Measurements from ENCODE around the gene EML6. TPM values are rescaled to one million over a fixed set of nuclear protein-coding genes. Genes with fewer than 3 reads are reported as not detected.

The EML6 gene
- total RNA-seq, 2 experiments from 2014 or later = 0.95 to 1.8 TPM

DNA sequence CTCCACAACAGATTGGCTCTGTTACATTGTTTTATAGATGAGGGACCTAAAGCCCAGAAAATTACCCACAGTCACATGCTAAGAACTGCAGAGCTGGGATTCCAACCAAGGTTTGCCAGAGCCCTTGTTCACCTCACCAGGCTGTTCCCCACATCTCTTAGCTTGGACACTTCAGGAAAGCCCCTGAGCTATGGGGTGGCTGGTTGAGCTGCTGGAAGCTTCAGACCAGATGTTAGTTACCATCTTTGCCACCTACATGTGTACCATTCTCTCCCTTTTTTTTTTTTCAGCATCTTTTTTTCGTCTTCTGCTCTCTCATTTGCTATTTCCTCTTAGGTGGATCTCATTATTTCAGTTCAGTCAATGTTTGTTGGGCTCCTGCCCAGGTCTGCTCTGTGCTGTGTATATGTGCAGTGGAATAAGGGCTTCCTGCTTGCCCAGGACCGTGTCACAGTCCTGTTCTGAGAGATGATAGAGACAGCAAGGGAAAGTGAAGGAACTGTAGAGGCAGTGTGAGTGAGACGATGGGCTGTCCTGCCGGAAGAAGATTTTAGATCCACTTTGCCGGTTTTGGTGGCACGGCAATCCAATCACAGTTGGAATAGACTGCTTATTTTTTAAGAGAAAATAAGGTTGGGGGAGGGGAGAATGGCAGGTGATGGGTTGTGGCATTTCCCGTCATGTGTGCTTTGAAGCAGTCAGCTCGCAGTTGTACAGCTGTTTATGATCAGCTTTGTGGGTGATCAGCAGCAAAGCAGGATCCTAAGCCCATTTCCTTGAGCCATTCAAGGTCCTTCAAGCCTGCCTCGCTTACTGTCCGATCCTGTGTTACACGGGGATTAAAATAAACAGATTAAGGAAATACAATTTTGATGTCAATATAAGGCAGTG is 174.2 kb downstream of the EML6 start:
- no peaks in the 10 kb centered on the region for H3K27me3 Mint-ChIP-seq
- peaks cover 9% of the 10 kb centered on the region for H3K4me1 Mint-ChIP-seq
- peak overlapping the region; percentile 4 for H3K4me3 Mint-ChIP-seq
- CTCF ChIA-PET = interaction anchor here (0.7 to 2.9 kb wide), 3 partner anchors 12 to 278 kb away, joined by 3 to 13 read pairs (median 6); no protein-coding TSS in a partner anchor
- peak; percentile 23 for DNase-seq
- no peaks in the 10 kb centered on the region for H3K36me3 Mint-ChIP-seq (ENCODE audit: low read depth)
- peak overlapping the region; percentile 3 for H3K27ac Mint-ChIP-seq
- peaks cover 2% of the 10 kb centered on the region for H3K9me3 Mint-ChIP-seq
- POLR2A ChIA-PET = no interaction called here

DNA sequence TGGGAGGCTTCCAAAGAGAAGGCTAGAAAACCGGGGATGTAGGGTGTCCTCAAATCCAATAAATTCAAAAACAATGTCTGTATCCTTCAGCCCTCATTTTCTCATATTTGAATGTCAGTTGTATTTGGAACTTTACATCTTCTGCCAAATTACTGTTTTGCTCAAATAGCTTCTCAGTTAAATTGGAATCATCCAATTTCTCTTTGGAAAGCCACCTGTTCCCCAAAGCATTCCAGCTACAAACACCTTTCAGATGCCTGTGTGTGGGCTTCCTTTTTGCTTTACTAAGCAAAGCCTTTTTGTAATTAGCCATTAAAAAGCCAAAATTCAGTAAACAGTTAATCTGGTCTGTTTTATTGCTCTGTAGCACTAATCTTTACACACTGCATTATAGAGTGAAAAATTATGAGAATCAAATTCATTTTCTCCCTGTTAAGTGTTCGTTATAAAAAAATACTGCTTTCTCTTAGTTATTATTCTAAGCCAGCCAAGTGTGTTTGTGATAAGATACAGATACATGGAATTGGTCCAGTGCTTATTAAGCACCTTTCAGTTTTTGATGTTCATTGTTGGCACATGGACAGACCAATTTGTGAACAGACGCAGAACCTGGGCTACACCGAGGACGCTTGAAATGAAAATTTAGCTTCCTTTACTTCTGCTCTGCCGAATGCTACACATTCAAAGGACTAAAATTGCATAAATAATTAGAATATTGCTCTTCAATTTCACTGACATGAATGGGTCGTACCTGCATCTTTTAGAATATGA is 175.2 kb downstream of the EML6 start:
- Mint-ChIP-seq H3K36me3 (ENCODE audit: low read depth) (no peaks in the 10 kb centered on the region), H3K27me3 (no peaks in the 10 kb centered on the region), H3K4me3 (no peak overlapping the region), H3K4me1 (peaks cover 10% of the 10 kb centered on the region), H3K9me3 (peaks cover 2% of the 10 kb centered on the region), H3K27ac (no peak overlapping the region)
- ChIA-PET CTCF (interaction anchor here (1.7 to 3.4 kb wide), 4 partner anchors 60 to 277 kb away, joined by 6 to 18 read pairs (median 10); no protein-coding TSS in a partner anchor), POLR2A (no interaction called here)
- DNase-seq = no peak

DNA sequence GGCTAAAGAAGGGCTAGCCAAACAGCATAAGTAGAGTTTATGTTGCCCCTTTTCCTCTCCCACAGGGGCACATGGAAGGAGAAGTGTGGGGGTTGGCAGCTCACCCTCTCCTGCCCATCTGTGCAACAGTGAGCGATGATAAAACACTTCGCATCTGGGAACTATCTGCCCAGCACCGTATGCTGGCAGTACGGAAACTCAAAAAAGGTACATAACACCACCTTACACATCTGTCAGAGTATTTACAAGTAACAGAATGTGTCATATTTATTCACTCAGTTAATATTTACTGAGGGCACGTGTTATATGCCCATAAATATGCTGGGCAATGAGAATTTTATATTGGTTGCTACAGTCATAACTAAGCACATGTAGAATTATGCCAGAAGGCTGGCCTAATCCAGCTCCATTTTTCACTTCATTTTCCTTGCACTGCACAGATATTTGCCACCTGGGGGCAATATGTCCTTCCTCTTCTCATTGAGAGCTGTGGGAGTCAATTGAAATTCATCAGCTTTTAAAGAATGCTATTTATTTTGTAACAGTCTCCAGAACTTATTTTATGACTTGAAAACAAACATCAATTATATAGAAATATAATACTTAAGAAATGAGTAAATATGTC is 176.2 kb downstream of the EML6 start:
- peaks cover 21% of the 10 kb centered on the region for H3K4me1 Mint-ChIP-seq
- POLR2A ChIA-PET = no interaction called here

DNA sequence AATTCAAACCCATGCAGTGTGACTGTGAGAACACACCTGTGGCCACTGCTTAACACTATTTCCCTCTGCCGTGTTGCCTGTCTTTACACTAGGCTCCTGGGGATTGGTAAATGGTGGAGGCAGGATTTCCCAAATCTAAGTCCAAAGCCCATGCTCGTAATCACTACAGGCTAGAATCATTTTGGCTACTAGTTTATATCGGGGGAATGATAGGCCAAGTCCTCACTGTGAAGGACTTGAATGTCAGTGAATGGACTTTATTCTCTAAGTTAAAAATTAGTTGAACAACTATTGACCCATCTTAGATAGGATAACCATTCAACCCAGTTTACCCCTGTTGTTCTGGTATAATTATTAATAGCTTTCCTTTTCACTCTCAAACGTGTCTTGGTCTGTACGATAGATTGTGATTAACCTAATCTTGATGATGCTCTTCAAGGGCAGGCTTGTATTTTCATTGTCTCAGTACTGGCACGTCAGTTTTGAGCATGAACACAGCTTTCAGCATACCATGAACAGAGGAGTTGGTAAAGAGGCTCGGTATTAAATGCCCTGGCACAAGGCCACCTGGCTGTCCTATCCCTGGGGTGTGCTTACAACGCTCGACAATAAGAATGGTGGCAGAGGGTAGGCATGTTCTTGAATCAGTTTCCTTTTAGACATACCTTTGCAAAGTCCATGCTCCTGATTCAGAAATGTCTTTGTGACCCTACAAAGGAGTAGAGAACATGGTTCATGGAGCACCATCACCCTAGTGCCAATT is 177.9 kb downstream of the EML6 start:
- Mint-ChIP-seq H3K27ac (no peak overlapping the region), H3K9me3 (no peaks in the 10 kb centered on the region), H3K4me1 (peaks cover 21% of the 10 kb centered on the region), H3K4me3 (no peak overlapping the region), H3K36me3 (ENCODE audit: low read depth) (no peaks in the 10 kb centered on the region), H3K27me3 (no peaks in the 10 kb centered on the region)
- CTCF ChIA-PET = interaction anchor here (3.4 kb wide), 1 partner anchor 267 kb away, joined by 18 read pairs; no protein-coding TSS in a partner anchor
- DNase-seq = no peak
- POLR2A ChIA-PET = no interaction called here

More for the DNA sequence above, 176.2 kb downstream of the EML6 start:
- H3K36me3 Mint-ChIP-seq (ENCODE audit: low read depth) = no peaks in the 10 kb centered on the region
- CTCF ChIA-PET = interaction anchor here (0.6 to 3.4 kb wide), 8 partner anchors 9 to 278 kb away, joined by 3 to 18 read pairs (median 5); no protein-coding TSS in a partner anchor
- H3K9me3 Mint-ChIP-seq = peaks cover 2% of the 10 kb centered on the region
- no peaks in the 10 kb centered on the region for H3K27me3 Mint-ChIP-seq
- H3K4me3 Mint-ChIP-seq = no peak overlapping the region
- no peak for DNase-seq
- H3K27ac Mint-ChIP-seq = no peak overlapping the region

DNA sequence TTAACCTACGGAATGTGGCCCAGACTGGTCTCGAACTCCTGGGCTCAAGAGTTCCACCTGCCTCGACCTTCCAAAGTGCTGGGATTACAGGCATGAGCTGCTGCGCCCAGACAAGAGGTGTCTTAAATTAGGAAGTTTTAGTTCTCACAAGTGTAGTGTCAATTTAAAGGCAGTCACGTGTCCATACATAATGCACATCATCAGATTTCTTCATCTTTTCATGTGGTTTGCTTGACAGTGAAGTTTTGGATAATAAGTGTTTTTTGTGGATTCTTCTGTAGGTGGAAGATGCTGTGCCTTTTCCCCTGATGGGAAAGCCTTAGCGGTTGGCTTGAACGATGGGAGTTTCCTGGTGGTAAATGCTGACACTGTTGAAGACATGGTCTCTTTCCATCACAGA is 179.3 kb downstream of the EML6 start:
- H3K4me3 Mint-ChIP-seq = no peak overlapping the region
- ChIA-PET POLR2A (no interaction called here), CTCF (no interaction called here)
- H3K4me1 Mint-ChIP-seq = peaks cover 18% of the 10 kb centered on the region
- no peaks in the 10 kb centered on the region for H3K27me3 Mint-ChIP-seq
- no peak for DNase-seq
- H3K27ac Mint-ChIP-seq = no peak overlapping the region
- no peaks in the 10 kb centered on the region for H3K9me3 Mint-ChIP-seq
- no peaks in the 10 kb centered on the region for H3K36me3 Mint-ChIP-seq (ENCODE audit: low read depth)

DNA sequence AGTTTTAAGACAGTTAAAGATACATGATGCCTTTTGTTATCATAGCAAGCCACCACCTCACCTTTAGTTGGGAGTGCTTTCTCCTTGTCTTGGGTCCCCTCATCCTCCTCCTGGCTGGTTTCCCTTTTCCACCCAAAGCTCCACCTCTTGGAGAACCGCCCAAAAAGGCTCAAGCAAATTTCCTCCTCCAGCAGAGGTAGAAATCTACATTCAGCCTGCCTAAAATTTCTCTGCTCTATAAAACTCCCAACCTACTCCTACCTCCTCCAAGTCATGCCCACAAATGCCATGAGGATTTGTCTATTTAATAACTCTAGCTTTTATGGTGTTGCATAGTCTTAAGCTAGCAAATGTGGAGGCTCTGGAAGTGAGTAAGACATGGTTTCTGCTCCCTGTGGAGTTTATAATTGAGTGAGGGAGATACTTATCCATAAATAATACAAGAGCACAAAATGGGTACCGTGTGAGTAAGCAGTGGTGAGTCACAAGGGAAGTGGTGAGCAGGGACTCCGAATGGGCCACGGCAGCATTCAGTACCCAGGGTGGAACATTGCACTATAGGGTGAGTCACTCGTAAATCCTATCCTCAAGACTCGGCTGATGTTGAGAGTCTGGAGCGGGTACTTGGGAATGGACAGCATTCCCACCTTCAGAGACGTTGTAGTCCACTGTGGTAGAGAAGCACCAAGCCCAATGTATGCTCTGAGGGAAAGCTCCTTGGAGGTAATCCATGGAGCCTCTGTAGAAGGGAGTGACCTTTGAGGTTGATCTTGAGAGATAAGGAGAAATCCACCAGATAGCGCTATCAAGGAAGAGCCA is 180.5 kb downstream of the EML6 start:
- Mint-ChIP-seq H3K27me3 (peaks cover 2% of the 10 kb centered on the region), H3K36me3 (ENCODE audit: low read depth) (no peaks in the 10 kb centered on the region), H3K27ac (no peak overlapping the region), H3K9me3 (no peaks in the 10 kb centered on the region), H3K4me1 (peaks cover 13% of the 10 kb centered on the region), H3K4me3 (no peak overlapping the region)
- POLR2A ChIA-PET = interaction anchor here (1.0 kb wide), 1 partner anchor 24 kb away, joined by 3 read pairs; no protein-coding TSS in a partner anchor
- CTCF ChIA-PET = no interaction called here
- DNase-seq = peak; percentile 73

DNA sequence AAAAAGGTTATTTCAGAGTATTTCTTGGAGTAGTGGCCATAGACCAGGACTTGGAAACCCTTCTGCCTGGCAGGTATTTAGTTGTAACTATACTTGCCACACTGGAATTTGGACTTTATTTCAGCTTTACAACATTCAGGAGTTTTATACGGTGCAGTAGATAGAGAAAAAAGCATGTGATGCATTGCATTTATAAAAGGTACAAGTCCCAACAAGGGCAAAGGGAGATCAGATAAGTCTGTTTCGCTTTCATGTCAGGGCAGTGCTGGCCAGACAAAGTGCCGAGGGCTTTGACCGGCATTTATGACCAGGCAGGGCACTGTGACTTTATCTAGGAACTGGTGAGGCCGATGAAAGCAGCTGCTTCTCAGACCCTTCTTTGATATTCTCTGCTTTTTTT is 181.4 kb downstream of the EML6 start:
- H3K36me3 Mint-ChIP-seq (ENCODE audit: low read depth) = no peaks in the 10 kb centered on the region
- POLR2A ChIA-PET = no interaction called here

DNA sequence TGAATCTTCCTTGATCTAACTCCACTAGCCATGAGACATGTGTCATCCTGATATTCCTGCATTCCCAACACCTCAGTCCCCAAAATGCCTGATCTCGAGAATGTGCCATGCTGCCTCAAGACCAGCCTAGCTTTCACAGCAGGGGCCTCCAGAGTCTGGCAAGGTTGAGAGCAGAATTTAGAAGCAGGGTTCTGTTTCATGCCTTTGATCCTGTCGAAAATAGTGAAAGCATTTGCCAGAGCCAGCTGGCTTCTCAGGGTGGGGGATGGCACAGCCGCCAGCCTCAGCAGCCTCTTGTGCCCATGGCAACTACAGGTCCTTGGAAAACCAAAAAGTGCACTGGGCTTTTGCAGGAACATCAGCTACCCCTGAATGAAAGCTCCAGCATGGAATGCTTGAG is 183.3 kb downstream of the EML6 start:
- Mint-ChIP-seq H3K4me1 (peaks cover 13% of the 10 kb centered on the region), H3K36me3 (ENCODE audit: low read depth) (no peaks in the 10 kb centered on the region), H3K27me3 (peaks cover 5% of the 10 kb centered on the region), H3K4me3 (no peak overlapping the region), H3K27ac (no peak overlapping the region), H3K9me3 (no peaks in the 10 kb centered on the region)
- DNase-seq = no peak
- ChIA-PET POLR2A (interaction anchor here (1.0 kb wide), 1 partner anchor 63 kb away, joined by 3 read pairs; no protein-coding TSS in a partner anchor), CTCF (no interaction called here)

More for the DNA sequence above, 181.4 kb downstream of the EML6 start:
- no peaks in the 10 kb centered on the region for H3K9me3 Mint-ChIP-seq
- CTCF ChIA-PET = no interaction called here
- no peak overlapping the region for H3K27ac Mint-ChIP-seq
- peaks cover 13% of the 10 kb centered on the region for H3K4me1 Mint-ChIP-seq
- H3K27me3 Mint-ChIP-seq = peaks cover 2% of the 10 kb centered on the region
- H3K4me3 Mint-ChIP-seq = no peak overlapping the region
- DNase-seq = no peak

DNA sequence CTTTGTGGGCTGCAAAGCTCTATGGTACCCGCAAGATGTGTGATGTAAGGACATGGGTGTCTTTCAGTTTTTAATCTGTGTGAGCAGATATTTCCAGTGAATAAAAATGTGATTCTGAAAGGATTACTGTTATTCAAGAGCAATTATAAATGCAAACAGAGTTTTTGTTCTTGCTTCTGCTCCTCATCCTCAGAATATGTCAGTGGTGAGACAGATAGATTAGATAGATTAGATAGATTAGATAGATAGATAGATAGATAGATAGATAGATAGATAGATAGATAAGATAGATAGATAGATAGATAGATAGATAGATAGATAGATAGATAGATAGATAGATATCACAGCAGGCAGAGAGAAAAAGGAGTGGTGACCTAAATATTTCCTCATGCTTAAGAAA is 184.2 kb downstream of the EML6 start:
- peaks cover 13% of the 10 kb centered on the region for H3K4me1 Mint-ChIP-seq
- H3K36me3 Mint-ChIP-seq (ENCODE audit: low read depth) = no peaks in the 10 kb centered on the region
- H3K4me3 Mint-ChIP-seq = no peak overlapping the region
- H3K9me3 Mint-ChIP-seq = no peaks in the 10 kb centered on the region
- no peak for DNase-seq
- peaks cover 5% of the 10 kb centered on the region for H3K27me3 Mint-ChIP-seq
- ChIA-PET CTCF (interaction anchor here (0.8 kb wide), 1 partner anchor 84 kb away, joined by 3 read pairs; no protein-coding TSS in a partner anchor), POLR2A (interaction anchor here (1.0 kb wide), 1 partner anchor 62 kb away, joined by 3 read pairs; no protein-coding TSS in a partner anchor)
- no peak overlapping the region for H3K27ac Mint-ChIP-seq

DNA sequence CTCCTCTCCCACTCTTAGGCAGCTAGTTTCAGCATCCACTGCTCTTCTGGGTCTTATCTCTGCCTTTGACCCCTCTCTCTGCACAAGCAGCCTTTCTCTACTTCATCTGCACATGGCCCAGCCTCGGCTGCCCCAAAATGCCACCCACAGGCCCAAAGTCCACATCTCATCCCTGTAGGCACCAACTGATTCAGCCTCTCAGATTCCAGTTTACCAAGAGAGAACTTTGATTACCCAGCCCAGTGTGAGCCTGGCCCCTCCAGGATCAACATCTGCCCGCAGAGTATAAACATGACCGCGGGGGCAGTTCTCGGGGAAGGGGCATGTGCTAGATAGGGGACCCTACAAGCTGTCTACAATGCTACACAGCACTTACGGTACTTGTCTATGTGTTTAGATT is 185.1 kb downstream of the EML6 start:
- H3K36me3 Mint-ChIP-seq (ENCODE audit: low read depth) = no peaks in the 10 kb centered on the region
- DNase-seq = no peak
- ChIA-PET POLR2A (no interaction called here), CTCF (no interaction called here)
- H3K4me3 Mint-ChIP-seq = no peak overlapping the region
- H3K9me3 Mint-ChIP-seq = no peaks in the 10 kb centered on the region
- peaks cover 12% of the 10 kb centered on the region for H3K4me1 Mint-ChIP-seq
- peaks cover 7% of the 10 kb centered on the region for H3K27me3 Mint-ChIP-seq
- H3K27ac Mint-ChIP-seq = no peak overlapping the region

DNA sequence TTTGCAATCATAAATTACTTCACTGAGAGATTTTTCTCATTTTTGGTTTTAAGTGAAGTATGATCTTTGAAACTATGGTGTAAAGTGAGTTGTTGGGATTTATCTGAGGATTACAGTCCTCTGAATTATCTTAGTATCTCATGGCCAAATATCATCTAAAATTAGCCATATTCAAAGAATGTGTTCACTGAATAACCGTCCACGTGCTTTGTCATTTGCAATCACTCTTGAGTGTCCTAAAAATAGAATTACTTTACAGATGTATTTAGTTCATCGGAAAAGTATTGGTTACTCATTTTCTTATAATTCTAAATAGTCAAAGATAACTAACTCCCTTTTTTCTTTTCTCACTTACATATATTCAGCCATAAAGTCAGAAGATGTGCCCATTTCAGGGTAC is 185.5 kb downstream of the EML6 start:
- POLR2A ChIA-PET = no interaction called here
- Mint-ChIP-seq H3K36me3 (ENCODE audit: low read depth) (no peaks in the 10 kb centered on the region), H3K27me3 (peaks cover 8% of the 10 kb centered on the region), H3K4me1 (peaks cover 7% of the 10 kb centered on the region), H3K9me3 (no peaks in the 10 kb centered on the region), H3K4me3 (no peak overlapping the region), H3K27ac (no peak overlapping the region)
- DNase-seq = no peak
- CTCF ChIA-PET = no interaction called here

DNA sequence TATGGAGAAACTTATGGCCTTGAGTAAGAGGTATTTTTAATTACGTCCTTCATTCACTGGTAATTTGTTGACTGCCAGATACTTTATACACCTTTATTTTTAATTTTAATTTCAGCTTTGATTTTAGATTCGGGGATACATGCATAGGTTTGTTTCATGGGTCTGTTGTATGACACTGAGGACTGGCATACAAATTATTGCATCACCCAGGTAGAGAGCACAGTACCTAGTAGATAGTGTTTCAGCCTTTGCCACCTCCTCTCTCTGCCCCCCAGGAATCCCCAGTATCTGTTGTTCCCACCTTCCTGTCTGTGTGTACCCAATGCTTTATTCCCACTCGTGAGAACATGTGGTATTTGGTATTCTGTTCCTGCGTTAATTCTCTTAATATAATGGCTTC is 188.8 kb downstream of the EML6 start:
- ChIA-PET CTCF (no interaction called here), POLR2A (interaction anchor here (0.9 kb wide), 1 partner anchor 266 kb away, joined by 3 read pairs; no protein-coding TSS in a partner anchor)
- no peaks in the 10 kb centered on the region for H3K9me3 Mint-ChIP-seq
- H3K27me3 Mint-ChIP-seq = peaks cover 9% of the 10 kb centered on the region
- no peaks in the 10 kb centered on the region for H3K36me3 Mint-ChIP-seq (ENCODE audit: low read depth)
- H3K4me1 Mint-ChIP-seq = no peaks in the 10 kb centered on the region
- DNase-seq = no peak
- no peak overlapping the region for H3K27ac Mint-ChIP-seq
- no peak overlapping the region for H3K4me3 Mint-ChIP-seq
